Cardiac muscle cell (in vitro differentiated cells and primary cell): ENCODE measurements around the gene MARCHF9. TPM values are rescaled to one million over a fixed set of nuclear protein-coding genes. Genes with fewer than 3 reads are reported as not detected.
"Not testable (repeated sequence)": the region's sequence is repeated elsewhere in the genome, so short reads cannot be mapped to it uniquely, and the experiment has no call there.

ENCODE experiments used
- DNase-seq, 2 donors: peaks; one replicate each; pipeline versions ENCODE4 v3.0.0 to v3.0.0-alpha.2; 2010 to 2017; ENCODE audit warnings: low read depth in 1 of 2, low spot score in 1 of 2
- H3K27ac ChIP-seq: fragments of 200-600 bp; sonication (generic); 2 replicates; pipeline ENCODE4 v1.5.1; 2016
- H3K27me3 ChIP-seq: fragments of 200-600 bp; sonication (generic); 2 replicates; pipeline ENCODE4 v1.6.0; 2016; ENCODE audit warnings: control low read depth
- H3K36me3 ChIP-seq: fragments of 200-600 bp; sonication (generic); 2 replicates; pipeline ENCODE4 v1.5.1; 2016; ENCODE audit warnings: control low read depth
- H3K4me1 ChIP-seq: fragments of 200-600 bp; sonication (generic); 2 replicates; pipeline ENCODE4 v1.8.1; 2017; ENCODE audit warnings: low read depth, mild to moderate bottlenecking, mixed run types
- H3K4me3 ChIP-seq: fragments of 200-600 bp; sonication (generic); 2 replicates; pipeline ENCODE4 v1.5.1; 2016; ENCODE audit warnings: mild to moderate bottlenecking
- H3K9me3 ChIP-seq: fragments of 200-600 bp; sonication (generic); 2 replicates; pipeline ENCODE4 v1.5.1; 2017; ENCODE audit warnings: low read depth, mild to moderate bottlenecking, control low read depth
- polyA plus RNA-seq: library from polyadenylated mRNA; unstranded; fragments of >200 nt; fragmentation: Nextera tagmentation; extraction: Ambion mirVana; gene quantifications from 2 replicates; pipeline ENCODE4 v1.2.1, GENCODE V29; 2016
- total RNA-seq: library from RNA; depleted of rRNA; stranded (reverse); fragments of >200 nt; gene quantifications from 2 replicates; pipeline ENCODE4 v1.2.3, GENCODE V29; 2016
- TF ChIP-seq, protein P1 (sequence below): IDR thresholded peaks from 2 replicates; pipeline ENCODE4 v1.5.1; 2012; ENCODE audit warnings: low read depth, mild to moderate bottlenecking, low read length

Gene MARCHF9
- total RNA-seq (21.9 and 23.3 TPM in 2 replicates), polyA plus RNA-seq (9.0 and 11.7 TPM in 2 replicates)

- H3K4me1 ChIP-seq: peaks cover 12% of the 10 kb centered on the region
- peak within 1 kb of the TSS; percentile 83 for H3K4me3 ChIP-seq
- H3K36me3 ChIP-seq: peaks cover 15% of the 10 kb centered on the region
- TF ChIP-seq, protein P1, sequence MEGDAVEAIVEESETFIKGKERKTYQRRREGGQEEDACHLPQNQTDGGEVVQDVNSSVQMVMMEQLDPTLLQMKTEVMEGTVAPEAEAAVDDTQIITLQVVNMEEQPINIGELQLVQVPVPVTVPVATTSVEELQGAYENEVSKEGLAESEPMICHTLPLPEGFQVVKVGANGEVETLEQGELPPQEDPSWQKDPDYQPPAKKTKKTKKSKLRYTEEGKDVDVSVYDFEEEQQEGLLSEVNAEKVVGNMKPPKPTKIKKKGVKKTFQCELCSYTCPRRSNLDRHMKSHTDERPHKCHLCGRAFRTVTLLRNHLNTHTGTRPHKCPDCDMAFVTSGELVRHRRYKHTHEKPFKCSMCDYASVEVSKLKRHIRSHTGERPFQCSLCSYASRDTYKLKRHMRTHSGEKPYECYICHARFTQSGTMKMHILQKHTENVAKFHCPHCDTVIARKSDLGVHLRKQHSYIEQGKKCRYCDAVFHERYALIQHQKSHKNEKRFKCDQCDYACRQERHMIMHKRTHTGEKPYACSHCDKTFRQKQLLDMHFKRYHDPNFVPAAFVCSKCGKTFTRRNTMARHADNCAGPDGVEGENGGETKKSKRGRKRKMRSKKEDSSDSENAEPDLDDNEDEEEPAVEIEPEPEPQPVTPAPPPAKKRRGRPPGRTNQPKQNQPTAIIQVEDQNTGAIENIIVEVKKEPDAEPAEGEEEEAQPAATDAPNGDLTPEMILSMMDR: no peak
- peak in 1 of 2 donors; percentile 64 for DNase-seq
- no peak within 1 kb of the TSS for H3K27ac ChIP-seq
- H3K27me3 ChIP-seq: peaks cover 21% of the 10 kb centered on the region
- H3K9me3 ChIP-seq: no peaks in the 10 kb centered on the region
Observed at GRCh38 chr12:57754411-57755193, at the start of gene MARCHF9. Gene MARCHF9 (plus strand): TSS chr12:57755103. CDS start chr12:57755529, 426 bp downstream.

DNA sequence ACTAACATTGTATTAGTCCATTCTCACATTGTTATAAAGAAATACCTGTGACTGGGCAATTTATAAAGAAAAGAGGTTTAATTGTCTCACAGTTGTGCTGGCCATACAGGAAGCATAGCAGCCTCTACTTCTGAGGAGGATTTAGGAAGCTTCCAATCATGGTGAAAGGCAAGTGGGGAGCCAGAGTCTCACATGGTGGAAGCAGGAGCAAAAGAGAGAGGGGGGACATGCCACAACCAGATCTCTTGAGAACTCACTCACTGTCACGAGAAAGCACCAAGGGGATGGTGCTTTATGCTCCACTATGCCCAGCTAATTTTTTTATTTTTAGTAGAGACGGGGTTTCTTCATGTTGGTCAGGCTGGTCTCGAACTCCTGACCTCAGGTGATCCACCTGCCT lies 47.7 kb upstream of the MARCHF9 start:
- no peak for DNase-seq
- TF ChIP-seq, protein P1: no peak
- no peaks in the 10 kb centered on the region for H3K36me3 ChIP-seq

DNA sequence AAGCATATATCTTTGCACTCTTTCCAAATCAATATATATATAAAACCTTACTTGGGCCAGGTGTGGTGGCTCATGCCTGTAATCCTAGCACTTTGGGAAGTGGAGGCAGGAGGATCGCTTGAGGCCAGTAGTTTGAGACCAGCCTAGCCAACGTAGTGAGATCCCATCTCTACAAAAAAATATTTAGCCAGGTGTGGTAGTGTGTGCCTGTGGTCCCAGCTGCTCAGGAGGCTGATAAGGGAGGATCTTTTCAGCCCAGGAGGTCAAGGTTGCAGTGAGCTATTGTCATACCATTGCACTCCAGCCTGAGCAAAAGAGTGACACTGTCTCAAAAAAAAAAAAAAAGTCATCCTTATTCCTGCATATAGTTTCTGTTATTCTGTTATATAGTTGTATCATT lies 46.6 kb upstream of the MARCHF9 start:
- Histone ChIP-seq H3K4me1 (no peaks in the 10 kb centered on the region), H3K4me3 (no peak overlapping the region), H3K27ac (no peak overlapping the region), H3K36me3 (no peaks in the 10 kb centered on the region), H3K27me3 (no peaks in the 10 kb centered on the region), H3K9me3 (no peaks in the 10 kb centered on the region)
- DNase-seq: no peak
- TF ChIP-seq, protein P1: no peak

More for the DNA sequence above, 47.7 kb upstream of the MARCHF9 start:
- Histone ChIP-seq H3K4me1 (no peaks in the 10 kb centered on the region), H3K27me3 (no peaks in the 10 kb centered on the region), H3K27ac (no peak overlapping the region), H3K4me3 (no peak overlapping the region), H3K9me3 (no peaks in the 10 kb centered on the region)

- TF ChIP-seq, protein P1: no peak
- Histone ChIP-seq H3K4me1 (no peaks in the 10 kb centered on the region), H3K27ac (no peak overlapping the region), H3K27me3 (no peaks in the 10 kb centered on the region), H3K4me3 (no peak overlapping the region), H3K36me3 (peaks cover 2% of the 10 kb centered on the region), H3K9me3 (no peaks in the 10 kb centered on the region)
- no peak for DNase-seq
Observed at GRCh38 chr12:57712701-57713100, 42.2 kb upstream of the MARCHF9 start.

DNA sequence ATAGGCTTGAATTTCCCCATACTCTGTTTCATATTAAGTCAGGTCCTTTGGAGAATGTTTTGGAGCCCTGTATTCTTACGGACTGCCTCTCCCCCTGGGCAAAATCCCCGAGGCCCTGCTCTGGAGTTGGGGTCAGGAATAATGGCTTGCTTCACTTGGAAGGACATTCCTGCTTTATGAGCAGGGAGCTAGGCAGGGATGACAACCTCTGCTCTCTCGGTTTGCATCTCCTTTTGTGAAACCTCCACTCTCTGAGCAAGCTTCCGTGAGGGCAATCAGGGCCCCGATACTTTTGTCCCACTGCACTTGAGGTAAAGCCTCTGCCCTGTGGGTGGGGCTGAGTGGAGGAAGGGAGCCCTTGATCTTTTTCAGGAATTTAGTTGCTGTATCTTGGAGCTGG lies 41.7 kb upstream of the MARCHF9 start:
- TF ChIP-seq, protein P1: no peak
- no peaks in the 10 kb centered on the region for H3K9me3 ChIP-seq
- no peaks in the 10 kb centered on the region for H3K4me1 ChIP-seq
- no peaks in the 10 kb centered on the region for H3K27me3 ChIP-seq
- DNase-seq: no peak
- no peak overlapping the region for H3K27ac ChIP-seq
- H3K36me3 ChIP-seq: peaks cover 5% of the 10 kb centered on the region
- H3K4me3 ChIP-seq: no peak overlapping the region

DNA sequence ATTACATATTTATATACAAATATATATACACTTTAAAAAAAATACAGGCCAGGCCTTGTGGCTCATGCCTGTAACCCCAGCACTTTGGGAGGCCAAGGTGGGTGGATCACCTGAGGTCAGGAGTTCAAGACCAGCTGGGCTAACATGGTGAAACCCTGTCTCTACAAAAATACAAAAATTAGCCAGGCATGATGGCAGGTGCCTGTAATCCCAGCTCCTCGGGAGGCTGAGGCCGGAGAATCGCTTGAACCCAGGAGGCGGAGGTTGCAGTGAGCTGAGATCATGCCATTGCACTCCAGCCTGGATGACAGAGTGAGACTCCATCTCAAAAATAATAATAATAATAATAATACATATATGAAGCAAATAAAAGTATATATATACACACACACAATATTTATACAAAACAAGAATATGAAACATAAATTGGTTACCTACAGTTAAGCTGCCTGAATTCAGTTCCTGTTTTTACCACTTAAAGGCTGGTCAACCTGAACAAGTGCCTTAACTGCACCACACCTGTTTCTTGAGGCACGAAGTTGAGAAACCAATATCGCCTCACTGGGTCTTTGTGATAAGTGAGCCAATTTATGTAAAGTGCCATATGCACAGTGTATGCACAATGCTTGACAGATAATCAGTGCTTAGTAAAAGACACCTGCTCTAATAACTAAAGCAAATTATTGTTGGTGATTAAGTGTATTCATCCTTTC lies 39.7 kb upstream of the MARCHF9 start:
- not testable (repeated sequence) for H3K27me3 ChIP-seq, H3K27ac ChIP-seq, H3K4me1 ChIP-seq, DNase-seq, H3K4me3 ChIP-seq, H3K9me3 ChIP-seq
- peaks cover 17% of the 10 kb centered on the region for H3K36me3 ChIP-seq
